ENCODE results near the gene CCNQ. TPM values are rescaled to one million over a fixed set of nuclear protein-coding genes. Genes with fewer than 3 reads are reported as not detected.
A peak's percentile ranks its signal among the peaks of the same experiment; 100 is the strongest.

CCNQ gene
- total RNA-seq, 1 donor from 2014 or later = 52.7 TPM

GRCh38 chrX:153539979-153540358, 59.0 kb downstream of the CCNQ start:
- Histone ChIP-seq H3K27me3 (no peaks in the 10 kb centered on the region), H3K27ac (no peak overlapping the region), H3K4me1 (no peaks in the 10 kb centered on the region), H3K9me3 (no peaks in the 10 kb centered on the region), H3K36me3 (no peaks in the 10 kb centered on the region), H3K4me3 (no peak overlapping the region)
- intact Hi-C loops (cut with DNase I) = loop anchor here (5.0 kb wide), 1 partner anchor 127 kb away; no protein-coding TSS in a partner anchor
- TF ChIP-seq CTCF (IDR thresholded peaks at IDR 0.05) = no peak
- no peak for DNase-seq (ENCODE audit: low spot score in 2 of 2)

- intact Hi-C loops (cut with DNase I) = loop anchor here (5.0 kb wide), 1 partner anchor 128 kb away; no protein-coding TSS in a partner anchor
These were observed 59.6 kb downstream of the CCNQ start for GRCh38 chrX:153539171-153539978.

GRCh38 chrX:153538424-153538823, 60.5 kb downstream of the CCNQ start:
- no peaks in the 10 kb centered on the region for H3K9me3 ChIP-seq
- intact Hi-C loops (cut with DNase I) = loop anchor here (5.0 kb wide), 1 partner anchor 129 kb away; no protein-coding TSS in a partner anchor
- no peak overlapping the region for H3K4me3 ChIP-seq
- H3K27ac ChIP-seq = no peak overlapping the region
- H3K27me3 ChIP-seq = no peaks in the 10 kb centered on the region
- TF ChIP-seq CTCF (IDR thresholded peaks at IDR 0.05) = no peak
- no peak for DNase-seq (ENCODE audit: low spot score in 2 of 2)
- H3K36me3 ChIP-seq = no peaks in the 10 kb centered on the region
- no peaks in the 10 kb centered on the region for H3K4me1 ChIP-seq

More at GRCh38 chrX:153539171-153539978, 59.6 kb downstream of the CCNQ start:
- DNase-seq (ENCODE audit: low spot score in 2 of 2) = peak in 1 of 2 donors; percentile 74
- Histone ChIP-seq H3K27ac (no peak overlapping the region), H3K36me3 (no peaks in the 10 kb centered on the region), H3K9me3 (no peaks in the 10 kb centered on the region), H3K27me3 (no peaks in the 10 kb centered on the region), H3K4me3 (no peak overlapping the region), H3K4me1 (no peaks in the 10 kb centered on the region)
- peak; percentile 74 to 87 (median 83) for TF ChIP-seq CTCF (IDR thresholded peaks at IDR 0.05)

Other genes starting within 250 kb of the CCNQ start
- gene PNMA6E, start 197.8 kb downstream of the CCNQ start, total RNA-seq = not detected
- gene ZFP92, start 187.7 kb downstream of the CCNQ start, total RNA-seq = 0.96 TPM
- gene TREX2, start 153.1 kb downstream of the CCNQ start, total RNA-seq = 0.21 TPM
- gene HAUS7, start 128.6 kb downstream of the CCNQ start, total RNA-seq = 22.5 TPM
- gene BGN, start 104.2 kb downstream of the CCNQ start, total RNA-seq = 1,387 TPM
- gene ATP2B3, start 81.5 kb downstream of the CCNQ start, total RNA-seq = 0.32 TPM
- not detected for gene DUSP9, start 48.1 kb upstream of the CCNQ start, total RNA-seq
- 1.4 TPM for gene PNCK, start 74.7 kb upstream of the CCNQ start, total RNA-seq
- gene SLC6A8, start 88.8 kb upstream of the CCNQ start, total RNA-seq = 44.2 TPM
- gene BCAP31, start 125.2 kb upstream of the CCNQ start, total RNA-seq = 63.0 TPM
- 14.7 TPM for gene ABCD1, start 125.7 kb upstream of the CCNQ start, total RNA-seq
- 99.1 TPM for gene PLXNB3, start 165.1 kb upstream of the CCNQ start, total RNA-seq
- 4.5 TPM for gene SRPK3, start 181.9 kb upstream of the CCNQ start, total RNA-seq
- gene IDH3G, start 195.2 kb upstream of the CCNQ start, total RNA-seq = 351 TPM
- 331 TPM for gene SSR4, start 195.5 kb upstream of the CCNQ start, total RNA-seq
- 23.2 TPM for gene PDZD4, start 231.4 kb upstream of the CCNQ start, total RNA-seq